H1 (cell line): ENCODE results near the gene ATP1B3.

Experiments used
- BCL11A ChIP-seq, 2 experiments: IDR thresholded peaks; one replicate each; pipeline ENCODE4 v1.6.1; 2011; ENCODE audit warnings: low read depth in 2 of 2, low read length in 2 of 2, mild to moderate bottlenecking in 2 of 2
- CREB1 ChIP-seq: IDR thresholded peaks from 2 replicates; pipeline ENCODE4 v1.6.1; 2012; ENCODE audit warnings: inconsistent platforms
- EZH2 ChIP-seq: fragments of 200-600 bp; sonication (generic); IDR thresholded peaks from 2 replicates; pipeline ENCODE4 v1.7.1; 2012; ENCODE audit warnings: low read depth, mild to moderate bottlenecking, moderate library complexity, low read length, inconsistent platforms; ENCODE audit not compliant: severe bottlenecking
- KDM4A ChIP-seq: IDR thresholded peaks from one replicate; pipeline ENCODE4 v1.7.1; 2012; ENCODE audit warnings: low read depth, mild to moderate bottlenecking, moderate library complexity, low read length, inconsistent platforms; ENCODE audit not compliant: severe bottlenecking
- POLR2AphosphoS5 ChIP-seq: IDR thresholded peaks from 2 replicates; pipeline ENCODE4 v1.6.1; 2011; ENCODE audit warnings: low read depth, low read length
- RFX5 ChIP-seq: IDR thresholded peaks from 2 replicates; pipeline ENCODE4 v1.6.1; 2011; ENCODE audit warnings: low read depth, low read length, improper control_type of control experiment, borderline replicate concordance
- TCF12 ChIP-seq: IDR thresholded peaks from 2 replicates; pipeline ENCODE4 v1.6.1; 2011; ENCODE audit warnings: low read depth, mild to moderate bottlenecking, low read length
- TF ChIP-seq, protein P1 (sequence below): fragments of 300-600 bp; sonication (generic); IDR thresholded peaks from 2 replicates; pipeline ENCODE4 v1.7.1; 2012; ENCODE audit warnings: low read length, moderate library complexity, mild to moderate bottlenecking, inconsistent platforms; ENCODE audit not compliant: insufficient replicate concordance

DNA sequence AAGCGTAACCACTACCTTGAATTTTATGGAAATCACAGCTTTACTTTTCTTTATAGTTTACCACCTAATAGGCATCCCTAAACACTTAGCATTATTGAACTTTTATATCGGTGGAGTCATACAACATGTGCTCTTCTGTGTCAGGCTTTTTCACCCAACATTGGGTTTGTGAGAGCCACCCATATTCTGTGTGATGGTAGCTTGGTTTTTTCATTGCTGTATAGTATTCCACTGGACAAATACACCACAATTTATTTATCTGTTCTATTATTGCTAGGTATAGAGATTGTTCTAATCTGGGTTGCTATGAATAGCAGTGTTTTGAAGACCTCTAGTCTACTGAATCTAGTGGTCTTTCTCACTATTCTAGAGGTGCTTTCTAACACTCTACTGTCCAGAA lies 31.6 kb upstream of the ATP1B3 start:
- no peak for TF ChIP-seq POLR2AphosphoS5
- no peak for TF ChIP-seq TCF12
- TF ChIP-seq CREB1, result no peak
- no peak for TF ChIP-seq BCL11A (IDR thresholded peaks at IDR 0.05; ENCODE audit: low read depth in 2 of 2, low read length in 2 of 2)
- no peak for TF ChIP-seq RFX5
- TF ChIP-seq, protein P1, sequence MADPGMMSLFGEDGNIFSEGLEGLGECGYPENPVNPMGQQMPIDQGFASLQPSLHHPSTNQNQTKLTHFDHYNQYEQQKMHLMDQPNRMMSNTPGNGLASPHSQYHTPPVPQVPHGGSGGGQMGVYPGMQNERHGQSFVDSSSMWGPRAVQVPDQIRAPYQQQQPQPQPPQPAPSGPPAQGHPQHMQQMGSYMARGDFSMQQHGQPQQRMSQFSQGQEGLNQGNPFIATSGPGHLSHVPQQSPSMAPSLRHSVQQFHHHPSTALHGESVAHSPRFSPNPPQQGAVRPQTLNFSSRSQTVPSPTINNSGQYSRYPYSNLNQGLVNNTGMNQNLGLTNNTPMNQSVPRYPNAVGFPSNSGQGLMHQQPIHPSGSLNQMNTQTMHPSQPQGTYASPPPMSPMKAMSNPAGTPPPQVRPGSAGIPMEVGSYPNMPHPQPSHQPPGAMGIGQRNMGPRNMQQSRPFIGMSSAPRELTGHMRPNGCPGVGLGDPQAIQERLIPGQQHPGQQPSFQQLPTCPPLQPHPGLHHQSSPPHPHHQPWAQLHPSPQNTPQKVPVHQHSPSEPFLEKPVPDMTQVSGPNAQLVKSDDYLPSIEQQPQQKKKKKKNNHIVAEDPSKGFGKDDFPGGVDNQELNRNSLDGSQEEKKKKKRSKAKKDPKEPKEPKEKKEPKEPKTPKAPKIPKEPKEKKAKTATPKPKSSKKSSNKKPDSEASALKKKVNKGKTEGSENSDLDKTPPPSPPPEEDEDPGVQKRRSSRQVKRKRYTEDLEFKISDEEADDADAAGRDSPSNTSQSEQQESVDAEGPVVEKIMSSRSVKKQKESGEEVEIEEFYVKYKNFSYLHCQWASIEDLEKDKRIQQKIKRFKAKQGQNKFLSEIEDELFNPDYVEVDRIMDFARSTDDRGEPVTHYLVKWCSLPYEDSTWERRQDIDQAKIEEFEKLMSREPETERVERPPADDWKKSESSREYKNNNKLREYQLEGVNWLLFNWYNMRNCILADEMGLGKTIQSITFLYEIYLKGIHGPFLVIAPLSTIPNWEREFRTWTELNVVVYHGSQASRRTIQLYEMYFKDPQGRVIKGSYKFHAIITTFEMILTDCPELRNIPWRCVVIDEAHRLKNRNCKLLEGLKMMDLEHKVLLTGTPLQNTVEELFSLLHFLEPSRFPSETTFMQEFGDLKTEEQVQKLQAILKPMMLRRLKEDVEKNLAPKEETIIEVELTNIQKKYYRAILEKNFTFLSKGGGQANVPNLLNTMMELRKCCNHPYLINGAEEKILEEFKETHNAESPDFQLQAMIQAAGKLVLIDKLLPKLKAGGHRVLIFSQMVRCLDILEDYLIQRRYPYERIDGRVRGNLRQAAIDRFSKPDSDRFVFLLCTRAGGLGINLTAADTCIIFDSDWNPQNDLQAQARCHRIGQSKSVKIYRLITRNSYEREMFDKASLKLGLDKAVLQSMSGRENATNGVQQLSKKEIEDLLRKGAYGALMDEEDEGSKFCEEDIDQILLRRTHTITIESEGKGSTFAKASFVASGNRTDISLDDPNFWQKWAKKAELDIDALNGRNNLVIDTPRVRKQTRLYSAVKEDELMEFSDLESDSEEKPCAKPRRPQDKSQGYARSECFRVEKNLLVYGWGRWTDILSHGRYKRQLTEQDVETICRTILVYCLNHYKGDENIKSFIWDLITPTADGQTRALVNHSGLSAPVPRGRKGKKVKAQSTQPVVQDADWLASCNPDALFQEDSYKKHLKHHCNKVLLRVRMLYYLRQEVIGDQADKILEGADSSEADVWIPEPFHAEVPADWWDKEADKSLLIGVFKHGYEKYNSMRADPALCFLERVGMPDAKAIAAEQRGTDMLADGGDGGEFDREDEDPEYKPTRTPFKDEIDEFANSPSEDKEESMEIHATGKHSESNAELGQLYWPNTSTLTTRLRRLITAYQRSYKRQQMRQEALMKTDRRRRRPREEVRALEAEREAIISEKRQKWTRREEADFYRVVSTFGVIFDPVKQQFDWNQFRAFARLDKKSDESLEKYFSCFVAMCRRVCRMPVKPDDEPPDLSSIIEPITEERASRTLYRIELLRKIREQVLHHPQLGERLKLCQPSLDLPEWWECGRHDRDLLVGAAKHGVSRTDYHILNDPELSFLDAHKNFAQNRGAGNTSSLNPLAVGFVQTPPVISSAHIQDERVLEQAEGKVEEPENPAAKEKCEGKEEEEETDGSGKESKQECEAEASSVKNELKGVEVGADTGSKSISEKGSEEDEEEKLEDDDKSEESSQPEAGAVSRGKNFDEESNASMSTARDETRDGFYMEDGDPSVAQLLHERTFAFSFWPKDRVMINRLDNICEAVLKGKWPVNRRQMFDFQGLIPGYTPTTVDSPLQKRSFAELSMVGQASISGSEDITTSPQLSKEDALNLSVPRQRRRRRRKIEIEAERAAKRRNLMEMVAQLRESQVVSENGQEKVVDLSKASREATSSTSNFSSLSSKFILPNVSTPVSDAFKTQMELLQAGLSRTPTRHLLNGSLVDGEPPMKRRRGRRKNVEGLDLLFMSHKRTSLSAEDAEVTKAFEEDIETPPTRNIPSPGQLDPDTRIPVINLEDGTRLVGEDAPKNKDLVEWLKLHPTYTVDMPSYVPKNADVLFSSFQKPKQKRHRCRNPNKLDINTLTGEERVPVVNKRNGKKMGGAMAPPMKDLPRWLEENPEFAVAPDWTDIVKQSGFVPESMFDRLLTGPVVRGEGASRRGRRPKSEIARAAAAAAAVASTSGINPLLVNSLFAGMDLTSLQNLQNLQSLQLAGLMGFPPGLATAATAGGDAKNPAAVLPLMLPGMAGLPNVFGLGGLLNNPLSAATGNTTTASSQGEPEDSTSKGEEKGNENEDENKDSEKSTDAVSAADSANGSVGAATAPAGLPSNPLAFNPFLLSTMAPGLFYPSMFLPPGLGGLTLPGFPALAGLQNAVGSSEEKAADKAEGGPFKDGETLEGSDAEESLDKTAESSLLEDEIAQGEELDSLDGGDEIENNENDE, result no peak
- TF ChIP-seq KDM4A, result no peak
- TF ChIP-seq EZH2, result no peak
